HG03378 (cell line): Measurements from ENCODE around the gene ARID4B.
"Not testable (repeated sequence)": the region's sequence is repeated elsewhere in the genome, so short reads cannot be mapped to it uniquely, and the experiment has no call there.

Source experiments
- ATAC-seq: cut with Tn5 transposase; IDR thresholded peaks from one replicate; pipeline ENCODE4 v1.9.1; 2021; ENCODE audit warnings: mild to moderate bottlenecking, moderate library complexity; ENCODE audit not compliant: unreplicated experiment

The ARID4B gene

GRCh38 chr1:235327559-235328270, at the start of gene ARID4B:
Gene ARID4B, minus strand, starts transcription at chr1:235328179. Its CDS starts 1,260 bp downstream, at chr1:235326919.
- ATAC-seq, result peak; percentile 0

- no peak for ATAC-seq
Observed at GRCh38 chr1:235375919-235376605, 48.1 kb upstream of the ARID4B start.

- no peak for ATAC-seq
Observed at GRCh38 chr1:235369802-235370201, 41.8 kb upstream of the ARID4B start.

GRCh38 chr1:235368428-235368827, 40.4 kb upstream of the ARID4B start:
- ATAC-seq, result no peak

- peak; percentile 100 for ATAC-seq
Observed at GRCh38 chr1:235367000-235367908, 39.3 kb upstream of the ARID4B start, which contains the start of gene TBCE. Gene TBCE, plus strand, starts transcription at chr1:235367427. Its CDS starts 12,623 bp downstream, at chr1:235380050.

- no peak for ATAC-seq
Observed at GRCh38 chr1:235366286-235366685, 38.3 kb upstream of the ARID4B start.

GRCh38 chr1:235364189-235364588, 36.2 kb upstream of the ARID4B start:
- not testable (repeated sequence) for ATAC-seq

GRCh38 chr1:235358899-235359298, 30.9 kb upstream of the ARID4B start:
- ATAC-seq, result no peak

- no peak for ATAC-seq
Observed at GRCh38 chr1:235357485-235358373, 29.8 kb upstream of the ARID4B start.

GRCh38 chr1:235351898-235352297, 23.9 kb upstream of the ARID4B start:
- no peak for ATAC-seq

- no peak for ATAC-seq
Observed at GRCh38 chr1:235351441-235351840, 23.5 kb upstream of the ARID4B start.

- ATAC-seq, result no peak
Observed at GRCh38 chr1:235343726-235344125, 15.7 kb upstream of the ARID4B start.

- ATAC-seq, result no peak
Observed at GRCh38 chr1:235342471-235342870, 14.5 kb upstream of the ARID4B start.

GRCh38 chr1:235342039-235342438, 14.1 kb upstream of the ARID4B start:
- no peak for ATAC-seq

- ATAC-seq, result no peak
Observed at GRCh38 chr1:235341334-235341733, 13.4 kb upstream of the ARID4B start.

- ATAC-seq, result no peak
Observed at GRCh38 chr1:235339746-235340145, 11.8 kb upstream of the ARID4B start.

- ATAC-seq, result no peak
Observed at GRCh38 chr1:235336903-235337302, 8.9 kb upstream of the ARID4B start.

- ATAC-seq, result no peak
Observed at GRCh38 chr1:235331401-235331800, 3.4 kb upstream of the ARID4B start.

- no peak for ATAC-seq
Observed at GRCh38 chr1:235330918-235331285, 2.9 kb upstream of the ARID4B start.

GRCh38 chr1:235329139-235329902, 1.3 kb upstream of the ARID4B start:
- ATAC-seq, result peak; percentile 25
